Neuronal stem cell (in vitro differentiated cells): ENCODE measurements around the gene AOX1.

Experiments used
- DNase-seq: peaks from one replicate; pipeline ENCODE4 v3.0.0-alpha.2; 2013; ENCODE audit warnings: low spot score
- H2AFZ ChIP-seq: one replicate; pipeline ENCODE4 v1.6.1; 2013; ENCODE audit warnings: mild to moderate bottlenecking, low read length, inconsistent platforms
- H2AK5ac ChIP-seq: 2 replicates; pipeline ENCODE4 v1.6.1; 2013; ENCODE audit warnings: low read depth, mild to moderate bottlenecking, inconsistent platforms, low read length, moderate library complexity, mixed read lengths
- H2BK120ac ChIP-seq: 2 replicates; pipeline ENCODE4 v1.6.1; 2013; ENCODE audit warnings: low read depth, mild to moderate bottlenecking, inconsistent platforms, low read length, moderate library complexity, mixed read lengths
- H2BK12ac ChIP-seq: one replicate; pipeline ENCODE4 v1.6.1; 2013; ENCODE audit warnings: low read length, inconsistent platforms
- H2BK15ac ChIP-seq: 2 replicates; pipeline ENCODE4 v1.6.1; 2013; ENCODE audit warnings: mild to moderate bottlenecking, low read length, inconsistent platforms, mixed read lengths
- H2BK5ac ChIP-seq: one replicate; pipeline ENCODE4 v1.6.1; 2013; ENCODE audit warnings: inconsistent platforms, mild to moderate bottlenecking, low read length, moderate library complexity
- H3K14ac ChIP-seq: one replicate; pipeline ENCODE4 v1.6.1; 2013; ENCODE audit warnings: low read length, inconsistent platforms
- H3K18ac ChIP-seq: 2 replicates; pipeline ENCODE4 v1.6.1; 2013; ENCODE audit warnings: low read length, inconsistent platforms
- H3K23ac ChIP-seq: 2 replicates; pipeline ENCODE4 v1.6.1; 2013; ENCODE audit warnings: low read depth, mild to moderate bottlenecking, mixed read lengths, low read length, inconsistent platforms; ENCODE audit not compliant: poor library complexity
- H3K27ac ChIP-seq: replicated peaks from 3 replicates; pipeline ENCODE4 v1.5.1; 2013; ENCODE audit warnings: low read length, inconsistent platforms
- H3K27me3 ChIP-seq, 3 experiments: 2 replicates each; pipeline ENCODE4 v1.6.1; 2013; ENCODE audit warnings: low read length in 3 of 3, mild to moderate bottlenecking in 2 of 3, inconsistent platforms in 1 of 3, low read depth in 1 of 3, mixed read lengths in 1 of 3, moderate library complexity in 1 of 3; ENCODE audit not compliant: control insufficient read depth in 3 of 3, insufficient read depth in 3 of 3
- H3K36me3 ChIP-seq, 2 donors: replicated peaks in 1 of 2; 2 replicates each; pipeline ENCODE4 v1.6.1; 2013; ENCODE audit warnings: low read length in 2 of 2; ENCODE audit not compliant: control insufficient read depth in 2 of 2, insufficient read depth in 2 of 2
- H3K4ac ChIP-seq: 2 replicates; pipeline ENCODE4 v1.6.1; 2013; ENCODE audit warnings: inconsistent platforms, mild to moderate bottlenecking, low read length, moderate library complexity
- H3K4me1 ChIP-seq, 2 donors: 1 replicate in 1 of 2; 2 replicates in 1 of 2; pipeline ENCODE4 v1.6.1; 2013; ENCODE audit warnings: low read length in 2 of 2, low read depth in 1 of 2; ENCODE audit not compliant: control insufficient read depth in 2 of 2, insufficient read depth in 1 of 2
- H3K4me2 ChIP-seq: one replicate; pipeline ENCODE4 v1.6.1; 2013; ENCODE audit warnings: mild to moderate bottlenecking, low read length, inconsistent platforms; ENCODE audit not compliant: insufficient read depth, poor library complexity, severe bottlenecking
- H3K4me3 ChIP-seq, 2 donors: 2 replicates each; pipeline ENCODE4 v1.5.1; 2013; ENCODE audit warnings: low read length in 2 of 2, mild to moderate bottlenecking in 2 of 2, inconsistent platforms in 1 of 2, moderate library complexity in 1 of 2
- H3K79me1 ChIP-seq: one replicate; pipeline ENCODE4 v1.6.1; 2013; ENCODE audit warnings: low read depth, mild to moderate bottlenecking, inconsistent platforms, low read length, moderate library complexity
- H3K9ac ChIP-seq: one replicate; pipeline ENCODE4 v1.6.1; 2013; ENCODE audit warnings: mild to moderate bottlenecking, low read depth, low read length, inconsistent platforms; ENCODE audit not compliant: poor library complexity
- H3K9me3 ChIP-seq, 2 donors: replicated peaks in 1 of 2; 2 replicates each; pipeline versions ENCODE3 to v1.6.1; 2013; ENCODE audit warnings: low read length in 2 of 2, mild to moderate bottlenecking in 2 of 2, inconsistent platforms in 1 of 2, low read depth in 1 of 2, mixed read lengths in 1 of 2, moderate library complexity in 1 of 2; ENCODE audit not compliant: control insufficient read depth in 2 of 2, insufficient read depth in 1 of 2
- H4K8ac ChIP-seq: one replicate; pipeline ENCODE4 v1.6.1; 2013; ENCODE audit warnings: low read depth, mild to moderate bottlenecking, inconsistent platforms, low read length, moderate library complexity
- H4K91ac ChIP-seq: one replicate; pipeline ENCODE4 v1.6.1; 2013; ENCODE audit warnings: low read length, low read depth, mild to moderate bottlenecking, inconsistent platforms; ENCODE audit not compliant: poor library complexity
- WGBS, 2 donors: extraction: QIAGEN DNeasy Blood & Tissue Kit; methylation state at CpG; one replicate each; pipeline ENCODE4 v1.1.7; 2013; ENCODE audit warnings: missing lambda C conversion rate in 2 of 2, mixed read lengths in 1 of 2; ENCODE audit not compliant: insufficient read length in 2 of 2, insufficient replicate concordance in 1 of 2; ENCODE audit errors: extremely low coverage in 2 of 2; 5-methylcytosine and 5-hydroxymethylcytosine counted together

Gene AOX1

DNA sequence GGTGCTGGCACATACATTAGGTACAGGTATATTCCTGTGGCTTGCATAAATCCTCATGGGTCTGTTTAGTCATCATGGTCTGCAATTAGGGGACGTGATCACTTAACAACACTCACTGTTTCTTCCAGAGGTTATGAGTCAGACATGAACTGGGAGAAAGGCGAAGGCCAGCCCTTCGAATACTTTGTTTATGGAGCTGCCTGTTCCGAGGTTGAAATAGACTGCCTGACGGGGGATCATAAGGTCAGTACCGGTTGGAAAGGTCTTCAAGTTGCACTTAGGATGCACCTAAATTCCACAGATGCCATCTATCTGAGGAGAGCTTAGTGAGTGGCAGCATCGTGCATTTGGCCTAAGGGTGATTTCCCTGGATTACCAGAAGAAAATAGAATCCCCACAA lies 76.9 kb downstream of the AOX1 start:
- Histone ChIP-seq H3K4me2 (no peak overlapping the region), H2AK5ac (no peak overlapping the region), H2BK5ac (no peak overlapping the region), H3K27me3 (peaks cover 0 to 7% (median 0%) of the 10 kb centered on the region in 3 experiments), H3K14ac (no peak overlapping the region), H2BK15ac (no peak overlapping the region), H3K4ac (no peak overlapping the region), H2AFZ (no peak overlapping the region), H3K79me1 (no peaks in the 10 kb centered on the region), H2BK12ac (no peak overlapping the region), H4K8ac (no peak overlapping the region), H3K36me3 (no peaks in the 10 kb centered on the region), H2BK120ac (no peak overlapping the region), H3K4me1 (no peaks in the 10 kb centered on the region), H3K23ac (no peak overlapping the region), H3K18ac (no peak overlapping the region), H3K9me3 (no peaks in the 10 kb centered on the region), H4K91ac (no peak overlapping the region), H3K9ac (no peak overlapping the region), H3K27ac (no peak overlapping the region), H3K4me3 (no peak overlapping the region)
- no CpG with 5 or more reads among the region's 7 CpGs for WGBS, 2 donors
- no peak for DNase-seq

DNA sequence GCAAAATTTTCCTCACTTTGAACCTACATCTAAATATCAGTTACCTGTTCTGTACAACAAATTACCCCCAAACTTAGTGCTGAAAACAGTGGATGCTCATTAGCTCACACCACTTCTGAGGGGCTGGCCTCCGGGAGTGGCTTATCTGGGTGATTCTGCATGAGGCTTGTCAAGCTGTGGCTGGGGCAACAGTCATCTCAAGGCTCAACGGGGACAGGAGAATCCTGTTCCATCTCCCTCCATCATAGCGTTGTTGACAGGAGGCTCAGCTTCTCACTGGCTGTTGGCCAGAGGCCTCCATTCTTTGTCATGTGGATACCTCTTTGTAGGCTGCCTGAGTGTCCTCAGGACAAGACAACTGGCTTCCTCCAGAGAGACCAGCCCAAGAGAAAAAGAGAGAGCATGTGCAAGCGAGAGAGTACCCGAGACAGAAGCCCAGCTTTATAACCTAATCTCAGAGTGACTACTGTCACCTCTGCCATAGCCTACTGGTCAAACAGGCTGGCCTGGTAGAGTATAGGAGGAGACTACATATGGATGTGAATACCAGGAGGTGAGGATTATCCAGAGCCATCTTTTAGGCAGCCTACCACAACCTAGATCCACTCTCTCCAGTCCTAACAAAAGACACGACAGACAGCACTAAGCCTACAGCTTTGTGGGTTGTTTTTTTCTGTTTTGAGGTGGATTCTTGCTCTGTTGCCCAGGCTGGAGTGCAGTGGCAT lies 79.1 kb downstream of the AOX1 start:
- H3K23ac ChIP-seq: no peak overlapping the region

DNA sequence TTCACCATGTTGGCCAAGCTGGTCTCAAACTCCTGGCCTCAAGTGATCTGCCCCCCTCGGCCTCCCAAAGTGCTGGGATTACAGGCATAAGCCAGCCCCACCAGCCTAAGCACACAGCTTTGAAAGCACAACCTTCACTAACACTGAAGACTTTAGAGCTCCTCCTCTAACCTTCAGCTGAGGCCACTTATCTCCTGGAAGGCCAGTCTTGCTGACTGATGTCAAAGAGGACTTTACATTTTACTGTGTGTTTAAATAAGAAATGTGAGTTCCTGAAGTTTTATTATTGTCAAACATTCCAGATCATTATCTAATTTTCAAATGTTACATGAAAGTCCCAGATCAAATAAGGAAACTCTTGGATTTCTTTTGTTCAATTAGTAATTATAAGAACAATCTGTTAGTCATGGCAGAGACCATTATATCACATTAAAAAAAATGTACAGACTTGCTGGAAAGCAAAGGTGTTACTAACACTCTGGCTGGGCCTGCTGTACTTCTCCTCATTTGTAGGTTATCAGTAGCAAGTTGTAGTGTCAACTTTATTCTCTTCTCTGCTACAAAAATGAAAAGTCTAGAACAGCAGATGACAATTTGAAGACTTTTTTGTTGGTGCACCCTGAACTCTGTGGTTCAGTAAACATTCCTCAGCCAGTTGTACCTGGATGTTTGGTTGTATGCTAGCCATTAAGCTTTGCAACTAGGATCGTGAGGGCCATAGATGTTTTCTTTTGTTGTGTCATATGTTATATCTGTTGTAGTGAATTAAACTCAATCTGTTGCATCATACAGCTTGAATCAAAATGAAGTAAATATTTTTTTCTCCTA lies 80.0 kb downstream of the AOX1 start:
- H3K9me3 ChIP-seq: no peaks in the 10 kb centered on the region
- H3K36me3 ChIP-seq: no peaks in the 10 kb centered on the region
- H3K79me1 ChIP-seq: no peaks in the 10 kb centered on the region
- no peak overlapping the region for H2BK12ac ChIP-seq
- no peak overlapping the region for H4K8ac ChIP-seq
- no peak overlapping the region for H2BK120ac ChIP-seq
- no peak overlapping the region for H4K91ac ChIP-seq
- H3K14ac ChIP-seq: no peak overlapping the region
- no peak overlapping the region for H3K27ac ChIP-seq
- no peak overlapping the region for H3K4ac ChIP-seq
- H2AK5ac ChIP-seq: no peak overlapping the region
- H3K23ac ChIP-seq: no peak overlapping the region
- H3K4me1 ChIP-seq: no peaks in the 10 kb centered on the region
- no peak overlapping the region for H3K18ac ChIP-seq
- no peak overlapping the region for H3K4me3 ChIP-seq
- H3K9ac ChIP-seq: no peak overlapping the region
- no peak overlapping the region for H2AFZ ChIP-seq
- no peak for DNase-seq
- H3K4me2 ChIP-seq: no peak overlapping the region
- H3K27me3 ChIP-seq: peaks cover 0 to 7% (median 0%) of the 10 kb centered on the region in 3 experiments
- H2BK5ac ChIP-seq: no peak overlapping the region
- no CpG with 5 or more reads among the region's 2 CpGs for WGBS, 2 donors
- no peak overlapping the region for H2BK15ac ChIP-seq

More for the DNA sequence above, 79.1 kb downstream of the AOX1 start:
- H2BK120ac ChIP-seq: no peak overlapping the region
- H2BK15ac ChIP-seq: no peak overlapping the region
- no peaks in the 10 kb centered on the region for H3K79me1 ChIP-seq
- no peak overlapping the region for H3K27ac ChIP-seq
- no peak overlapping the region for H2BK5ac ChIP-seq
- DNase-seq: no peak
- no peaks in the 10 kb centered on the region for H3K4me1 ChIP-seq
- WGBS, 2 donors: no CpG with 5 or more reads among the region's 6 CpGs
- H3K27me3 ChIP-seq: peaks cover 0 to 7% (median 0%) of the 10 kb centered on the region in 3 experiments
- no peak overlapping the region for H3K4me3 ChIP-seq
- no peak overlapping the region for H4K8ac ChIP-seq
- no peak overlapping the region for H2AFZ ChIP-seq
- no peak overlapping the region for H3K9ac ChIP-seq
- H3K14ac ChIP-seq: no peak overlapping the region
- no peak overlapping the region for H2AK5ac ChIP-seq
- H4K91ac ChIP-seq: no peak overlapping the region
- H2BK12ac ChIP-seq: no peak overlapping the region
- H3K36me3 ChIP-seq: no peaks in the 10 kb centered on the region
- H3K18ac ChIP-seq: no peak overlapping the region
- H3K4ac ChIP-seq: no peak overlapping the region
- no peak overlapping the region for H3K4me2 ChIP-seq
- H3K9me3 ChIP-seq: no peaks in the 10 kb centered on the region

DNA sequence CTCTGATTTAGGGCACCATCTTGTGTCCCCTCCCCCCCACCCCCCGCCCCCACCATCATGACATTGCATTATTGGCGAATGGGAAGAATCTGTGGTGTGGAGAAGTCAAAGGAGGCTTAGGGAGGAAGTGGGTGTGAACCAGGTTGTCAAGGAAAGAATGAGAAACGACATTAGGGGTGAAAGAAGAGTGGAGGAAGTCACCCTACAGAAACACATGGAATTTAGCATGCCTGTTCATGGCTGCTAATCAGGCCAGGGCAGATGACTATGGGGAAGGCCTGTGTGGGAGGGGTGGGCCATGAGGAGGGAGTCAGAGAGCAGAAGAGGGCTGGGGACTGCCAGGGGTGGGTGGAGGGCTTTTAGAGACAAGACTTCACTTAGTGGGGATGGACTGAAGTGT lies 81.6 kb downstream of the AOX1 start:
- no peak overlapping the region for H3K27ac ChIP-seq
- H2BK5ac ChIP-seq: no peak overlapping the region
- no peak overlapping the region for H2BK120ac ChIP-seq
- H3K9ac ChIP-seq: no peak overlapping the region
- no peak overlapping the region for H3K14ac ChIP-seq
- H2AK5ac ChIP-seq: no peak overlapping the region
- H3K18ac ChIP-seq: no peak overlapping the region
- no peaks in the 10 kb centered on the region for H3K79me1 ChIP-seq
- no peak overlapping the region for H3K4me3 ChIP-seq
- no peak for DNase-seq
- H2AFZ ChIP-seq: no peak overlapping the region
- peak overlapping the region; percentile 64 for H2BK12ac ChIP-seq
- no peaks in the 10 kb centered on the region for H3K9me3 ChIP-seq
- H3K23ac ChIP-seq: no peak overlapping the region
- no peak overlapping the region for H4K91ac ChIP-seq
- no peak overlapping the region for H3K4ac ChIP-seq
- no peak overlapping the region for H4K8ac ChIP-seq
- WGBS, 2 donors: no CpG with 5 or more reads among the region's 3 CpGs
- H3K27me3 ChIP-seq: peaks cover 0 to 1% (median 0%) of the 10 kb centered on the region in 3 experiments
- H2BK15ac ChIP-seq: no peak overlapping the region
- H3K36me3 ChIP-seq: no peaks in the 10 kb centered on the region
- no peaks in the 10 kb centered on the region for H3K4me1 ChIP-seq
- no peak overlapping the region for H3K4me2 ChIP-seq
